CD1c-positive myeloid dendritic cell (primary cell): ENCODE data around the gene PHACTR2.
"Not testable (repeated sequence)": the region's sequence is repeated elsewhere in the genome, so short reads cannot be mapped to it uniquely, and the experiment has no call there.

Experiments used
- DNase-seq: peaks from one replicate; pipeline ENCODE4 v3.0.0-alpha.2; 2016; ENCODE audit errors: extremely low spot score

PHACTR2 gene

DNA sequence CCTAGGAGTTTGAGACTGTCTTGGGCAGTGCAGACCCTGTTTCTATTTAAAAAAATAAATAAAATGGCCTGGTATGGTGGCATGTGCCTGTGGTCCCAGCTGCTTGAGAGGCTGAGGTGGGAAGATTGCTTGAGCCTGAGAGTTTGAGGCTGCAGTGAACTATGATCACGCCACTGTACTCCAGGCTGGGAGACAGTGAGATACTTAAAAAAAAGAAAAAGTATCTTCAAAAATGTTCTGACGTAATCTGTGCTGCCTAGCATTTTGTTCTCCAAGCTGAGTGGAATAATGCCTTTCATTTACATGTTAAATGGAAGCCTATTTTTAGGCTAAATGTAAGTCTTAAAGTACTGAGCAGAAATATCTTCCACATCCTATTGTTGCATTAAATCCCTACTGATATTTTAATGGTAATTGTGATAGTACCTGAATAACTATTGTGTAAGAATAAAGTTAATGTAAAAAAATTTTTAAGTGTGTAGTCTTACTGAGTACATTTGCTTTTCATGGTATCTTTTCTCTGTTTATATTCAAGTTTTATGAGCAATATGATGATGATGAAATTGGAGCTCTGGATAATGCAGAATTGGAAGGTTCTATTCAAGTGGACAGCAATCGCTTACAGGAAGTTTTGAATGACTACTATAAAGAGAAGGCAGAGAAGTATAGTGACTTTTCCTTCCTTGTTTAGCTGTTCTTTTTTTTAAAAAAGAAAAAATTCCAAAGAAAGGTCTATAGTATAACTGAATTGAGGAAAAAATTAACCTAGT lies 182.3 kb downstream of the PHACTR2 start:
- DNase-seq, result no peak

DNA sequence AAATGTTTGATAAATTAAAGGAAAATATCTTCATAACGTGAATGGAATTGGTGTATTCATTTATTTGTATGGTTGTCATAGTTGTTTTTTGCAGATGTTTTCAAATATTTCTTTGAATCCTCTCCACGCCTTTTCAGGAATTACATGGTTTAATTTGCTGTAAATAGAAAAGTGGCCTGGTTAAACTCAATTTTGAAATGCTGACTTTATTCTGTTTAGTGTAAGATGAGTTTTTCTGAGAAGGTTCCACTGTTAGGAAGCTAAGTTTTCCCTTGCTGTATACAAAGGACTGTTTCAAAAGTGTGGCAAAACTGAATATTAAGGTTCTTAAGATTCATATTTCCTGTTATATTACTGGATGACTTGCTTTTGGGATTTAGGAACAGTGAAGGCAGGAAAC lies 186.0 kb downstream of the PHACTR2 start:
- DNase-seq, result no peak

DNA sequence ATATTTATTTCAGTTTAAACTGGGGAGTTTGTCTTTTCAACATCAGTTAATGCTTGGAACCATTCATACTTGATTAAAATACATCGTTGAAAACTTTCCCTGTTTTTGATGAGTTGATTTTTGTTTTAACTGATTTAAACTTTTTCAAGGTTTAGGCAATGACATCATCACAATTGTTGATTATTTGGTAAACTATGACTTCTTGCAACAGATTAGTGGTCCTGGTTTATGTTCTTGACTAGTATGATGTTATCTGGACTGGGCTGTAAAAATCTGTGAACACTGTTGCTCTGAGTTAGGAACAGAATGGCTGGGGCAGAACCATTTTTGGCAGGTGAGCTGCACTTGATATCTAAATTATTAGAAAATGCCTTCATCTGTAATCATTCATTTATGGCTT lies 186.5 kb downstream of the PHACTR2 start, which contains the start of gene ZC2HC1B:
Gene ZC2HC1B, plus strand, starts transcription at position 241 of the 400 bp plus-strand sequence. Its CDS starts 66 bp downstream, at position 307.
- no peak for DNase-seq

DNA sequence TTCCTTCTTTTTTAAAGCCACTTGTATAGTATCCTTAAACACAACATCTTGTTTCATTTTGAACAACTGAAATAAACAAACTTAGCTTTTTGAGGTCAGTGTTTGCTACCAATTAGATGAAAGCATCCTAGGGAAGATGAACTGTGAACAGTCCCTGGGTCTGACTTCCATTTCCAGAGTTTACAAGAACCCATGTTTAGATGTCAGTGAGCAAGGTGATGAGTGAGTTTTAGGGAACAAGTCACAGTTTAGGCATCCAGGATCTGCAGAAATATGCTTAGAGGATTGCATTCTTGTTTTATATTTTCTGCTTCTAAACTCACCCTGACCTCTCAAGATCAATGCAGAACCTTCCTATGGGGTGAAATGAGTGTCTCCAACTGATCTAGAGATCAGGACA lies 189.5 kb downstream of the PHACTR2 start:
- DNase-seq, result no peak

DNA sequence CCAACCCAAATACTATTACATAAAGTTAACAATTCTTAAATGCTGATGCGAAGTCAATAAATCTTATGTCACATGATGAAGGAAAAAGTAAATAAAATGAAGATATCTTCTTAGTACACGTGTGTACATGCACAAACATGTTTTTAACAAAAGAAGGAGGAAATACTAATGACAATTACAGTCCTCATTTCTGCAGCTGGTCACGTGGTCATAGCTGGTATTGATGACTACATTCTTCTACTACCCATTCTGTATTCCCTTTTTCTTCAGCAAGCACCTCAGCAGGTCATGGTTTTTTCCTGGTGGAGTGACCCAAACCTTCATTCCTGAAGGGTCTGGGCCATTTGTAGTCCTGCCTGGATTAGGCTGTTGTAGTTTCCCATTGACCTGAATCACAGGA lies 191.0 kb downstream of the PHACTR2 start:
- DNase-seq, result not testable (repeated sequence)

DNA sequence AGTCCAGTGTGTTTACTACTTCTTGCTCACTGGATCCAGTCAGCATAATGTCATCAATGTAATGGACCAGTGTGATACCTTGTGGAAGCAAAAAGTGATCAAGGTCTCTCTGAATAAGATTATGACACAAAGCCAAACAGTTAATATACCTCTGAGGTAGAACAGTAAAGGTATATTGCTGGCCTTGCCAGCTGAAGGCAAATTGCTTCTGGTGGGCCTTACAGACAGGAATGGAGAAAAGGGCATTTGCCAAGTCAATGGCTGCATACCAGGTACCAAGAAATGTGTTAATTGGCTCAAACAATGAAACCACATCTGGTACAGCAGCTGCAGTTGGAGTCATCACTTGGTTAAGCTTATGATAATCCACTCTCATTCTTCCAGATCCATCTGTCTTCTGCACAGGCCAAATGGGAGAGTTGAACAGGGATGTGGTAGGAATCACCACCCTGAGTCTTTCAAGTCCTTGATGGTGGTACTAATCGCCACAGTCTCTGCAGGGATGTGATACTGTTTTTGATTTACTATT lies 193.5 kb downstream of the PHACTR2 start:
- DNase-seq, result not testable (repeated sequence)

DNA sequence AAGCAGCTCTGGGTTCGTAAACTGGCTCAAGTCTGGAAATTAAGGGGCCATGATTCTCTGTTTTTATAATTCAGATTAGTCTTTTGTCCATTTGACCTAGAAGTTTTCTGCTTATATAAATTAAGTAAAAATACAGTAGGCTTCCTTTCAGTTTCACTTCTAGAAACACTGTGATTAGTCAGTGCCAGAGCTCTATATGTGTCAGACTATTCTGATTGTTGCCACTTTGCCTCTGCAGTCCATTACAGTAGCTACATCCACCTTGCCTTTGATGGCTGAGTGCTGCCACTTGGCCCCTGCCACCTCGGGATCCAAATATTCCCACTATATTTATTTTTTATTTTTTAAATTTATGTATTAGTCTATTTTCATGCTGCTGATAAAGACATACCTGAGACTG lies 194.4 kb downstream of the PHACTR2 start:
- DNase-seq, result no peak

DNA sequence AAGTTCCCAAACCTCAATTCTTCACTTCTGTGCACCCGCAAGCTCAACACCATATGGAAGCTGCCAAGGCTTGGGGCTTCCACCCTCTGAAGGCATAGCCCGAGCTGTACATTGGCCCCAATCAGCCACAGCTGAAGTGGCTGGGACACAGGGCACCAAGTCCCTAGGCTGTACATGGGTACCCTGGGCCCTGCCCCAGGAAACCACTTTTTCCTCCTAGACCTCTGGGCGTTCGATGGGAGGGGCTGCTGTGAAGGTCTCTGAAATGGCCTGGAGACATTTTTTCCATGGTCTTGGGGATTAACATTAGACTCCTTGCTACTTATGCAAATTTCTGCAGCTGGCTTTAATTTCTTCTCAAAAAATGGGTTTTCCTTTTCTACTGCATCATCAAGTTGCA lies 195.8 kb downstream of the PHACTR2 start:
- not testable (repeated sequence) for DNase-seq

DNA sequence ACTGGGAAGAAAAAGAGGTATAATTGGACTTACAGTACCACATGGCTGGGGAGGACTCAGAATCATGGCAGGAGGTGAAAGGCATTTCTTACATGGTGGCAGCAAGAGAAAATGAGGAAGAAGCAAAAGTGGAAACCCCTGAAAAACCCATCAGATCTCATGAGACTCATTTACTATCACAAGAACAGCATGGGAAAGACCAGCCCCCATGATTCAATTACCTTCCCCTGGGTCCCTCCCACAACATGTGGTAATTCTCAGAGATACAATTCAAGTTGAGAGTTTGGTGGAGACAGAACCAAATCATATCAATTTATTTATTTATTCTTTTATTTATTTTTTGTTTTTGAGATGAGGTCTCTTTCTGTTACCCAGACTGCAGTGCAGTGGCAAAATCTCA lies 196.7 kb downstream of the PHACTR2 start:
- DNase-seq, result not testable (repeated sequence)

DNA sequence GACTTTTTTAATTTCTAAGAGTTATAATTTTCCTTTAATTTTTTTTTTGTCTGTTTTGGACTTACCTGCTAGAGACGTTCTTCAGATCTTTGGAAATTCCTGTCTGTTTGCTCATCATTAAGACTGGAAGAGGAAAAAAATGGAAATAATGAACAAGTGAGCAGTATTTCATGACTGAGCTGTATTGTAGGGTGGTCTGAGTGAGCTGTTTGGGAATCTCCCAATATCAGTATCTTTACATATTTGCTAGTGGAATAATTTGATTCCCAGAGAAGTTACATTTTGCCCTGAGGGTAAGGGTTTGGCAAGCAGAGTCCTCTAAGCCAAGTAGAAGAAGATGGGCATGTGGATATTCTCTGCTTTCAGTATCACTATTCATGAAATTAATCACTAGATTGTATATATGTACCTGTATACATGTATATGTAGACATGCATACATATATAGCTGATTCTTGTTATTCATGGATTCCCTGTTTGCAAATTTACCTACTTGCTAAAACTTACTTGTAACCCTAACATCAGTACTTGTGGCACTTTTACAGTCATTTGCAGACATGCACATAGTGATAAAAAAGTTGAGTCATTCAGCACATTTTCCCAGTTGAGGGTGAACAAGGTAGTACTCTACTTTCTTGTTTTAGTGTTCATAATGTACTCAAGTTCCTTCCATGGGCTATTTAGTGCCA lies 200.0 kb downstream of the PHACTR2 start:
- DNase-seq, result no peak

DNA sequence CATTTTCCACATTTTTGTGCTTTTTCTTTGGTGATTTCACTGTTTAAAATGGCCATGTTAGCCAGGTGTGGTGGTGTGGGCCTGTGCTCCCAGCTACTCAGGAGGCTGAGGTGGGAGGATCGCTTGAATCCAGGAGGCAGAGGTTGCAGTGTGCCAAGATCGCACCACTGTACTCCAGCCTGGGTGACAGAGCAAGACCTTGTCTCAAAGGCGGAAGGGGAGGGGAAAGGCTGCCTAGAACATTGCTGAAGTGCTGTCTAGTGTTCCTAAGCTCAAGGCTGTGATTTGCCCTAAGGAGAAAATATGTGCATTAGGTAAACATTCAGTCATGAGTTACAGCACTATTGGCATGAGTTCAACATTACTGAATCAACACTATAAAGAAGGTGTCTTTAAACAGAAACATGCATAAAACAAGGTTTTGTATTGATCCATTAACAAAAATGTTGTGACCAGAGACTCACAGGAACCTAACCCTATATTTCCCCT lies 200.6 kb downstream of the PHACTR2 start:
- no peak for DNase-seq

DNA sequence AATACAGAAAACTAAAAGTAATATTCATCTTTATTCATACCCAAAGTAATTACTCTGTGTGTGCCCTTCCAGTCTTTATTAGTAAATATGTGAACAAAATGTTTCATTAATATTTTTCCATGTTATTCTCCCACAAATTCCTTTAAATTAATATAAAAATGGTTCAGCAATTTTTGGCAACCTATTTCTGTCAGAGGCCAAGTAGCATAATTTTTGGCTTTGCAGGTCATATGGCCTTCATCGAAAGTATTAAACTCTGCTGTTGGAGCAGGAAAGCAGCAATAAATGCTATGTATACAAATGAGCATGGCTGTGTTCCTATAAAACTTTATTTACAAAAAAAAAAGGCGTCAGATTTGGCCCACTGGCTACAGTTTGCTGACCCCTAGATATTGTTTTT lies 202.6 kb downstream of the PHACTR2 start:
- DNase-seq, result no peak
